HG02852 (cell line): ENCODE data around the gene PHGDH.

Source experiments
- ATAC-seq: cut with Tn5 transposase; IDR thresholded peaks from one replicate; pipeline ENCODE4 v1.9.1; 2021; ENCODE audit warnings: mild to moderate bottlenecking, moderate library complexity; ENCODE audit not compliant: unreplicated experiment

PHGDH gene

DNA sequence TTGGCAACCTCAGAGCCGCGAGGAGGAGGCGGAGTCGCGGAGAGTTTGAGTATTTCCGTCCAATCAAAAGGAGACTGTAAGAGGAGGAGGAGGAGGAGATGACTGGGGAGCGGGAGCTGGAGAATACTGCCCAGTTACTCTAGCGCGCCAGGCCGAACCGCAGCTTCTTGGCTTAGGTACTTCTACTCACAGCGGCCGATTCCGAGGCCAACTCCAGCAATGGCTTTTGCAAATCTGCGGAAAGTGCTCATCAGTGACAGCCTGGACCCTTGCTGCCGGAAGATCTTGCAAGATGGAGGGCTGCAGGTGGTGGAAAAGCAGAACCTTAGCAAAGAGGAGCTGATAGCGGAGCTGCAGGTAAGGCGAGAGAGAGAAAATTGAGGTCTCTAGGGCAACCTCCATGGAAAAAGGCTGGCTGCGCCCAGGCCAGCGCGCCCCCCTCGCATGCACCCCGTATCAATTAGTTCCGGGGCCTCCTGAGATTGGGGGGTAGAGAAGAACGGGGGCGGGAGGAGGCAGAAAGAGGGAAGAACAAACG lies at the start of gene PHGDH:
Gene PHGDH (plus strand): TSS at position 131 of the 538 bp plus-strand sequence. CDS start 89 bp downstream, at position 220.
- peak; percentile 76 for ATAC-seq

GRCh38 chr1:119662034-119662437 lies 49.7 kb upstream of the PHGDH start:
- peak; percentile 81 for ATAC-seq

DNA sequence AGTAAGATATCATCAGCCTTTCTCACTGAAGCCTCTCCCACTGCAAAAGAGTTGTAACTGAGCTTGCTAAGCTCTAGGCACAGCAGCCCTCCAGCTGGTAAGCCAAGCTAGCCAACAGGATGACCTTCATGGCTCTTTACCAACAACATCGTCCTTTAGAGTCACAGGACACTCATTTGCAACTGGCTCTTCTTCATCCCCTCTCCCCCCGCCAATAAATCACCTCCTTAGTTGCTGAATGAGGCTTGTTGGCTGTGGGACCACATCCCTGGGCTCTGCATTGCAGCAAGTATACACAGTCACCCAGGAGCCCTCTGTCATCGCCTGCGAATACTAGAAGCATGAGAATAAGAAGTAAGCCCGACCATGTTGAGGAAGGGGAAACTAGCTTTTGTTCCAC lies 47.7 kb upstream of the PHGDH start:
- no peak for ATAC-seq

DNA sequence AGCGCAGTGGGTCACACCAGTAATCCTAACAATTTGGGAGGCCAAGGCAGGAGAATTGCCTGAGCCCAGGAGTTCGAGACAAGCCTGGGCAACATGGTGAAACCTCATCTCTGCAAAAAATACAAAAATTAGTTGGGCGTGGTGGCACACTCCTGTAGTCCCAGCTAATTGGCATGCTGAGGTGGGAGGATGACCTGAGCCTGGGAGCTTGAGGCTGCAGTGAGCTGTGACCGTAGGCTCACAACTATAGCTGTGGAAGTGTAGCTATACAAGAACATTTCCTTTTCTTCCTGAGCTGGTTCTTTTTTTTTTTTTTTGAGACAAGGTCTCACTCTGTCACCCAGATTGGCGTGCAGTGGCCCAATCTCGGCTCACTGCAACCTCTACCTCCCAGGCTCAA lies 44.6 kb upstream of the PHGDH start:
- ATAC-seq: no peak

GRCh38 chr1:119670898-119671297 lies 40.8 kb upstream of the PHGDH start:
- ATAC-seq: no peak

DNA sequence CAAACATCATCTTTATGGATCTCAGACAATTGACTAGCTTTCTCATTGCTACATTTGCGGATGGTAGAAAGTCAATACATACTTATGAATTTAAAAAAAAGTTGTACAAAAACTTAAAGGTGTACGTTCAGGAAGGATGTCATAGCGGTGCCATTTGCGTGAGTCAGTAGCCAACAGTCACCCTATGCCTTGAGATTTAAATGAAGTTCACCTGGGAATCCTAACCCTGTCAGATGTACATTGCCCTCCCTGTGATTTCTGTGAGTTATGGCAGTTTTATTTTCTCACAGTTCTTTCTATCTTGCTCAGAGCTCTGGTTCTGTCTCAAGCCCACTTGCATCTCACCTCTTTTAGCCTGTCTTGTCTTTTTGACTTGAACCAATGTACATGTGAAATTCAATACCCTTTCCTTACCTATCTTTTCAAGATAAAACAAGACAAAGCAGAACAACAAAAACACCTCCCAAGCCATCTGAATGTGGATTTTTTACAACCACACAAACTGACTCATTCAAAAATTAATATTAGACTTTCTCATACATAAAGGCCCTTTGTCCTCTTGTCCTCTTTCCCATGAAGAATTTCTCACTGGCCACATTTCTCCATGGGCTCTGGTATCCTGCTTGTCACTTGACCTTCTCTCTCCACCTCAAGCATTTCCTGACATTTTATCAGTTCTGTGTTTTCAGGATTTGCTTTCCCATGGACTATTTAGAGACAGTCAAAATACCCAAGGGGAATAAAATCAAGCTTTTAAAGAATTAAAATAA lies 38.4 kb upstream of the PHGDH start:
- ATAC-seq: no peak

- no peak for ATAC-seq
Measured at GRCh38 chr1:119674111-119674526, 37.6 kb upstream of the PHGDH start.

DNA sequence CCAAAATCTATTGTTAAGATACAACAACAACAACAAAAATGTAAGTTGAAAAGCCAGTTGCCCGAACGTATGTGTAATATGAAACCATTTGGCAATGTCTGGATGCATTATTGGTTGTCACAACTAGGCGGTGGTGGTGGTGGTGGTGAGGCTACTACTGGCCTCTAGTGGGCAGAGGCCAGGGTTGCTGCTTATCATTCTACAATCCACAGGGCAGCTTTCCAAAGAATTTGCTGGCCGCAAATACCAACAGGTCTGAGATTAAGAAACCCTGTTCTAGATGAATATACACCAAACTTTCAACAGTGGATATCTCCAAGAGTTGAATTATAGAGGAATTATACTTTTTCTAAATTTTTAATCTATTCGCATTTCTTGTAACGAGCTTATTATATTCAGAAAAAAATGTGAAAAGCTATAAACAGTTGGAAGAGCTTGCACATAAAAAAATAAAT lies 36.9 kb upstream of the PHGDH start:
- ATAC-seq: no peak

- ATAC-seq: peak; percentile 57
Measured at GRCh38 chr1:119675349-119676345, 36.1 kb upstream of the PHGDH start.

DNA sequence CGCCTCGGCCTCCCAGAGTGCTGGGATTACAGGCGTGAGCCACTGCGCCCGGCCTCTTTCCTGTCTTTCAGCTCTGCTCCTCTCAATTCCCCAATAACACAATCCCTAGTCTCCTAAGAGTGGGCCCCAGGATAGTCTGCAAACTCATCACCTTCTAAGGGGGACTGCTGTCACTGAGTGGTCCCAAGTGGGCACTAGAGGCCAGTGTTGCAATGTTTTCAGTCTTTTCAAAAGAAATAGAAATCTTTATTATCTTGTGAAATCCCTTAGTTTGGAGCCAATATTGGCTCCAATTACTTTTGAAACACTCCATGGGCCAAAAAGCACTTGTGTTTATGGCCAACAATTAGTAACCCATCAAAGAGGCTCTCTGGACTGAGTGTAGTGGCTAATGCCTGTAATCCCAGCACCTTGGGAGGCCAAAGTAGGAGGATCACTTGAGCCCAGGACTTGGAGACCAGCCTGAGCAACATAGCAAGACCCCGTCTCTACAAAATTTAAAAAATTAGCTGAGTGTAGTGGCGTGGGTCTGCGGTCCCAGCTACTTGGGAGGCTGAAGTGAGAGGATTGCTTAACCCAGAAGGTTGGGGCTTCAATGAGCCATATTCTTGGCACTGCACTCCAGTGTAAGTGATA lies 35.0 kb upstream of the PHGDH start:
- no peak for ATAC-seq

DNA sequence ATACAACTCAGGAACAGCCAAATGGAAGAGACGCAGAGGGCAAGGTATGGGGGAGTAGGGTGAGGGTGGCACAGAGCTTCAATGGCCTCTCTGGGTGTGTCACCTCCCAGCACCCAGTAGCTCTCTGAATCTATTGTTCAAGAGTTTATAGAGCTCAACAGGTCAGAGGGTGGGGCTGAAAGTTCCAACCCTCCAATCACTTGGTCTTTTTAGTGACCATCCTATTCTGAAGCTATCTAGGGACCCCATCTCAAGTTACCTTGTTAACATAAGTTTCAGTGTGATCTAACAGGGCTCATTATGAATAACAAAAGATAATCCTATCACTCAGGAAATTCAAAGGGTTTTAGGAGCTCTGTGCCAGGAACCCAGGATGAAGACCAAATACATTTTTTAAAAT lies 32.5 kb upstream of the PHGDH start:
- no peak for ATAC-seq

- no peak for ATAC-seq
Measured at GRCh38 chr1:119680193-119680592, 31.5 kb upstream of the PHGDH start.

- no peak for ATAC-seq
Measured at GRCh38 chr1:119680723-119681122, 31.0 kb upstream of the PHGDH start.

- no peak for ATAC-seq
Measured at GRCh38 chr1:119681560-119681959, 30.2 kb upstream of the PHGDH start.

GRCh38 chr1:119682141-119682540 lies 29.6 kb upstream of the PHGDH start:
- ATAC-seq: no peak

- ATAC-seq: no peak
Measured at GRCh38 chr1:119683893-119684292, 27.8 kb upstream of the PHGDH start.

GRCh38 chr1:119686661-119687060 lies 25.1 kb upstream of the PHGDH start:
- ATAC-seq: no peak

DNA sequence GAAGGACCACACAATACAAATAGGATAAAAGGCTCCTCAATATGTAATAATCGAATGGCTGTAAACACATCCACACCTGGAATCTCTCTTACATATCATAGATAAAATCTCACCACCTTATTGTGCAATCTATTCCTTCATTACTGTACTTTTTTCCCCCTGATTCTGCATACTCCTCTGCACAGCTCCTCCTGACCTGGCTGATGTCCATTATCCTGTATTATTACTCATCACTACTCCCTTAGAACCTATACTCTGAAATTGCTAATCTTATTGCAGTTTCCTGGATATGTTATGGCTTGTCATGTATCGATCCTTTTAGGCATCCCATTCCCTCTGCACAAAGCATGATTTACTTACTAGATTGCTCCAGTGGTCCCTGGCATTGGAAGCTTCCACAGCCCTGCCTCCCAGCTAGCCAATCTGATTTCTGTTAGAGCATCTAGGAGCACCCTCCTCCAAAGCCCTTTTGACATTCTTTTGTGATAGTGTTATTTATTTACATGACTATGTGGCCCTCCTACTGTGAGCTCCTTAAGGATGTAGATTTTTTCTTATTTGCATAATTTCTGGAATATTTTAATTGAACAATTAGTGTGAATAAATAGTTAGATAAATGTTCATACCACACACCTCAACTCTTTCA lies 24.2 kb upstream of the PHGDH start:
- no peak for ATAC-seq

- ATAC-seq: no peak
Measured at GRCh38 chr1:119688810-119689209, 22.9 kb upstream of the PHGDH start.

DNA sequence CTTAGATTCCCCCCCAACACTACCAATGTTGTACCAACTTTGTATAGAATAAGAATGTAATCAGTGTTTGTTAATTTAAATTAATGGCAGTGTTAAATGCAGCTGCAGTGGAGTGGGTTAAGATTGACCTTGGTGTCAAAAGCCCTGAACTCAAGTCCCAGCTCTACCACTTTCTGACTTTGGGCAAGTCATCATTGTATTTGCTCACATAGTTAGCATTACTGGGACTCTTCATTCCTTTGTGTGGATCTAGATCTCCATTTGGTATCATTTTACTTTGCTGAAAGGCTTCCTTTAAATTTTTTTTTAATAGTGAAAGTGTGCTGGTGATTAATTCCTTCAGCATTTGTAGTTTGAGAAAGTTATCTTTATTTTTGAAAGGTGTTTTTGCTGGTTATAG lies 22.2 kb upstream of the PHGDH start:
- ATAC-seq: no peak
